H9 (cell line): Measurements from ENCODE around the gene TMEM269. TPM values are rescaled to one million over a fixed set of nuclear protein-coding genes. Genes with fewer than 3 reads are reported as not detected.

Source experiments
- DNase-seq: peaks from one replicate; pipeline ENCODE4 v3.0.0-alpha.2; 2017
- H2AFZ ChIP-seq: one replicate; pipeline ENCODE4 v1.6.1; 2013; ENCODE audit warnings: mild to moderate bottlenecking, low read length, control low read depth, moderate library complexity
- H2AK5ac ChIP-seq: 2 replicates; pipeline ENCODE4 v1.6.1; 2013; ENCODE audit warnings: low read length, control low read depth, mixed read lengths; ENCODE audit not compliant: insufficient read length
- H2BK120ac ChIP-seq: one replicate; pipeline ENCODE4 v1.6.1; 2013; ENCODE audit warnings: low read depth, mild to moderate bottlenecking, low read length, control low read depth, inconsistent platforms; ENCODE audit not compliant: poor library complexity, severe bottlenecking
- H2BK12ac ChIP-seq: 2 replicates; pipeline ENCODE4 v1.6.1; 2013; ENCODE audit warnings: low read length, control low read depth, mixed read lengths, low read depth; ENCODE audit not compliant: insufficient read length
- H2BK15ac ChIP-seq: 2 replicates; pipeline ENCODE4 v1.6.1; 2013; ENCODE audit warnings: low read depth, low read length, control low read depth
- H2BK20ac ChIP-seq: one replicate; pipeline ENCODE4 v1.6.1; 2013; ENCODE audit warnings: low read depth, mild to moderate bottlenecking, low read length, control low read depth, inconsistent platforms; ENCODE audit not compliant: poor library complexity, severe bottlenecking
- H2BK5ac ChIP-seq: 2 replicates; pipeline ENCODE4 v1.6.1; 2013; ENCODE audit warnings: low read length, control low read depth, mixed read lengths; ENCODE audit not compliant: insufficient read length
- H3K14ac ChIP-seq: 2 replicates; pipeline ENCODE4 v1.6.1; 2013; ENCODE audit warnings: low read length, control low read depth; ENCODE audit not compliant: insufficient read depth
- H3K18ac ChIP-seq: 2 replicates; pipeline ENCODE4 v1.6.1; 2013; ENCODE audit warnings: low read depth, mild to moderate bottlenecking, mixed read lengths, low read length, control low read depth; ENCODE audit not compliant: insufficient read length
- H3K23ac ChIP-seq: 2 replicates; pipeline ENCODE4 v1.6.1; 2013; ENCODE audit warnings: low read length, control low read depth, mixed read lengths, low read depth; ENCODE audit not compliant: insufficient read length
- H3K23me2 ChIP-seq: 2 replicates; pipeline ENCODE4 v1.6.1; 2013; ENCODE audit warnings: low read depth, mild to moderate bottlenecking, mixed read lengths, low read length, control low read depth; ENCODE audit not compliant: insufficient read length, poor library complexity, severe bottlenecking
- H3K27ac ChIP-seq: 2 replicates; pipeline ENCODE4 v1.5.1; 2013; ENCODE audit warnings: low read length, control low read depth, mixed read lengths, low read depth; ENCODE audit not compliant: insufficient read length
- H3K27me3 ChIP-seq: 2 replicates; pipeline ENCODE4 v1.6.1; 2013; ENCODE audit warnings: low read length, control low read depth, inconsistent platforms; ENCODE audit not compliant: insufficient read depth
- H3K4ac ChIP-seq: 2 replicates; pipeline ENCODE4 v1.6.1; 2013; ENCODE audit warnings: low read depth, mild to moderate bottlenecking, control low read depth, inconsistent platforms, low read length, moderate library complexity
- H3K4me1 ChIP-seq: 2 replicates; pipeline ENCODE4 v1.6.1; 2013; ENCODE audit warnings: low read length, control low read depth, inconsistent platforms; ENCODE audit not compliant: insufficient read depth
- H3K4me2 ChIP-seq: 2 replicates; pipeline ENCODE4 v1.6.1; 2013; ENCODE audit warnings: low read length, control low read depth, mixed read lengths; ENCODE audit not compliant: insufficient read length, insufficient read depth
- H3K56ac ChIP-seq: 2 replicates; pipeline ENCODE4 v1.6.1; 2013; ENCODE audit warnings: low read depth, mild to moderate bottlenecking, mixed read lengths, low read length, control low read depth; ENCODE audit not compliant: insufficient read length
- H3K79me1 ChIP-seq: 2 replicates; pipeline ENCODE4 v1.6.1; 2013; ENCODE audit warnings: low read depth, mild to moderate bottlenecking, moderate library complexity, low read length, control low read depth, inconsistent platforms; ENCODE audit not compliant: insufficient read depth, poor library complexity, severe bottlenecking
- H3K79me2 ChIP-seq: 2 replicates; pipeline ENCODE4 v1.6.1; 2013; ENCODE audit warnings: low read length, control low read depth, inconsistent platforms; ENCODE audit not compliant: insufficient read depth
- H3K9ac ChIP-seq: 2 replicates; pipeline ENCODE4 v1.6.1; 2013; ENCODE audit warnings: low read length, control low read depth, mixed read lengths; ENCODE audit not compliant: insufficient read length; ENCODE audit errors: extremely low read depth
- H3K9me3 ChIP-seq: one replicate; pipeline ENCODE4 v1.6.1; 2013; ENCODE audit warnings: low read depth, low read length, inconsistent platforms; ENCODE audit not compliant: control insufficient read depth
- H3T11ph ChIP-seq: one replicate; pipeline ENCODE4 v1.6.1; 2013; ENCODE audit warnings: mild to moderate bottlenecking, low read length, control low read depth, inconsistent platforms
- H4K20me1 ChIP-seq: one replicate; pipeline ENCODE4 v1.6.1; 2013; ENCODE audit not compliant: control insufficient read depth, insufficient read length, insufficient read depth
- H4K5ac ChIP-seq: 2 replicates; pipeline ENCODE4 v1.6.1; 2013; ENCODE audit warnings: low read depth, mild to moderate bottlenecking, mixed read lengths, low read length, control low read depth; ENCODE audit not compliant: insufficient read length
- H4K8ac ChIP-seq: replicated peaks from 2 replicates; pipeline ENCODE4 v1.6.1; 2013; ENCODE audit warnings: low read length, control low read depth, mixed read lengths, low read depth; ENCODE audit not compliant: insufficient read length
- H4K91ac ChIP-seq: 2 replicates; pipeline ENCODE4 v1.6.1; 2013; ENCODE audit warnings: low read depth, mild to moderate bottlenecking, moderate library complexity, mixed read lengths, low read length, control low read depth; ENCODE audit not compliant: insufficient read length
- H3K27ac Mint-ChIP-seq, 3 experiments: 2 replicates in 2 of 3; 3 replicates in 1 of 3; pipeline ENCODE4 v1.8.0; 2020 to 2021; ENCODE audit warnings: mixed read lengths in 3 of 3, mild to moderate bottlenecking in 1 of 3, moderate library complexity in 1 of 3
- H3K27me3 Mint-ChIP-seq: 2 replicates; pipeline ENCODE4 v1.8.0; 2021; ENCODE audit warnings: low read depth, mild to moderate bottlenecking, moderate library complexity, mixed read lengths
- H3K36me3 Mint-ChIP-seq, 3 experiments: 2 replicates in 2 of 3; 3 replicates in 1 of 3; pipeline ENCODE4 v1.8.0; 2020 to 2021; ENCODE audit warnings: low read depth in 3 of 3, mixed read lengths in 3 of 3; ENCODE audit not compliant: insufficient read depth in 1 of 3
- H3K4me1 Mint-ChIP-seq, 2 experiments: 2 replicates each; pipeline ENCODE4 v1.8.0; 2020; ENCODE audit warnings: mixed read lengths in 2 of 2
- H3K4me3 Mint-ChIP-seq, 2 experiments: 2 replicates in 1 of 2; 3 replicates in 1 of 2; pipeline ENCODE4 v1.8.0; 2020 to 2021; ENCODE audit warnings: mild to moderate bottlenecking in 2 of 2, mixed read lengths in 2 of 2, moderate library complexity in 1 of 2
- H3K9me3 Mint-ChIP-seq, 2 experiments: 2 replicates in 1 of 2; 3 replicates in 1 of 2; pipeline ENCODE4 v1.8.0; 2020; ENCODE audit warnings: mild to moderate bottlenecking in 2 of 2, mixed read lengths in 2 of 2, moderate library complexity in 1 of 2
- CTCF ChIP-seq: fragments of 200-600 bp; sonication (generic); conservative IDR thresholded peaks from 3 replicates; pipeline ENCODE4 v1.8.0; 2021; ENCODE audit warnings: antibody characterized with exemption, mild to moderate bottlenecking
- WGBS: extraction: QIAGEN DNeasy Blood & Tissue Kit; methylation state at CpG from one replicate; pipeline ENCODE4 v1.1.7; 2013; ENCODE audit warnings: missing lambda C conversion rate, low lambda C conversion rate, mixed read lengths; ENCODE audit not compliant: insufficient read length; ENCODE audit errors: extremely low coverage; 5-methylcytosine and 5-hydroxymethylcytosine counted together
- total RNA-seq: library from RNA; stranded (reverse); gene quantifications from 2 replicates; pipeline ENCODE4 v1.2.1, GENCODE V29; 2021

The TMEM269 gene
- total RNA-seq, 1 experiment from 2014 or later, result 0.17 TPM

- peaks cover 69 to 90% (median 84%) of the 10 kb centered on the region in 3 experiments for H3K36me3 Mint-ChIP-seq
- Histone ChIP-seq H3K4me1 (no peaks in the 10 kb centered on the region), H3K79me1 (no peaks in the 10 kb centered on the region), H3K4ac (no peak overlapping the region), H4K91ac (no peak overlapping the region), H3K56ac (no peak overlapping the region), H4K5ac (no peak overlapping the region), H4K8ac (no peak overlapping the region), H2BK120ac (no peak overlapping the region), H3K4me2 (no peak overlapping the region), H3K23ac (no peak overlapping the region), H2BK5ac (no peak overlapping the region), H3K18ac (no peak overlapping the region), H2AK5ac (no peak overlapping the region), H4K20me1 (no peaks in the 10 kb centered on the region), H2BK15ac (no peak overlapping the region), H3K27ac (no peak overlapping the region), H2BK20ac (no peak overlapping the region), H3K23me2 (no peaks in the 10 kb centered on the region), H2AFZ (no peak overlapping the region), H2BK12ac (no peak overlapping the region), H3K9me3 (no peaks in the 10 kb centered on the region), H3K79me2 (no peaks in the 10 kb centered on the region), H3K14ac (no peak overlapping the region), H3K9ac (no peak overlapping the region), H3T11ph (no peak overlapping the region), H3K27me3 (no peaks in the 10 kb centered on the region)
- DNase-seq, result no peak
- WGBS, result no CpG with 5 or more reads among the region's 1 CpG
- H3K9me3 Mint-ChIP-seq, result peaks cover 15 to 18% of the 10 kb centered on the region in 2 experiments
- H3K4me3 Mint-ChIP-seq, result no peak overlapping the region
- H3K4me1 Mint-ChIP-seq, result peaks cover 3% of the 10 kb centered on the region in 2 experiments; a peak in 3 of 4 replicates
- H3K27me3 Mint-ChIP-seq, result no peaks in the 10 kb centered on the region
- no peak overlapping the region for H3K27ac Mint-ChIP-seq
- TF ChIP-seq CTCF, result no peak
Measured at GRCh38 chr1:42753070-42753469, 31.7 kb upstream of the TMEM269 start.
